HG02938 (cell line): Measurements from ENCODE around the gene CDH22.

Experiments
- ATAC-seq: cut with Tn5 transposase; IDR thresholded peaks from one replicate; pipeline ENCODE4 v1.9.1; 2021; ENCODE audit warnings: mild to moderate bottlenecking, moderate library complexity; ENCODE audit not compliant: unreplicated experiment

The CDH22 gene

GRCh38 chr20:46176739-46177378, 131.4 kb downstream of the CDH22 start:
- no peak for ATAC-seq

GRCh38 chr20:46175127-46175494, 133.2 kb downstream of the CDH22 start:
- ATAC-seq: no peak

- ATAC-seq: no peak
Observed at GRCh38 chr20:46174469-46175126, 133.7 kb downstream of the CDH22 start.

- ATAC-seq: no peak
Observed at GRCh38 chr20:46173652-46174468, 134.4 kb downstream of the CDH22 start.

GRCh38 chr20:46172961-46173536, 135.2 kb downstream of the CDH22 start:
- ATAC-seq: no peak

- ATAC-seq: no peak
Observed at GRCh38 chr20:46172455-46172854, 135.8 kb downstream of the CDH22 start.

GRCh38 chr20:46171909-46172308, 136.4 kb downstream of the CDH22 start:
- no peak for ATAC-seq

- no peak for ATAC-seq
Observed at GRCh38 chr20:46171476-46171875, 136.8 kb downstream of the CDH22 start.

- ATAC-seq: no peak
Observed at GRCh38 chr20:46169245-46170171, 138.8 kb downstream of the CDH22 start.

- no peak for ATAC-seq
Observed at GRCh38 chr20:46168438-46168837, 139.9 kb downstream of the CDH22 start.

GRCh38 chr20:46167080-46167479, 141.2 kb downstream of the CDH22 start:
- no peak for ATAC-seq

GRCh38 chr20:46164254-46164653, 144.0 kb downstream of the CDH22 start:
- ATAC-seq: no peak

GRCh38 chr20:46161921-46162320, 146.4 kb downstream of the CDH22 start:
- ATAC-seq: no peak

- ATAC-seq: no peak
Observed at GRCh38 chr20:46160661-46161060, 147.6 kb downstream of the CDH22 start.

GRCh38 chr20:46159101-46159897, 149.0 kb downstream of the CDH22 start:
- no peak for ATAC-seq

- no peak for ATAC-seq
Observed at GRCh38 chr20:46158476-46158987, 149.8 kb downstream of the CDH22 start.

GRCh38 chr20:46157625-46158024, 150.7 kb downstream of the CDH22 start:
- ATAC-seq: no peak

GRCh38 chr20:46157076-46157592, 151.2 kb downstream of the CDH22 start:
- ATAC-seq: no peak

- no peak for ATAC-seq
Observed at GRCh38 chr20:46156065-46156464, 152.2 kb downstream of the CDH22 start.
